DOHH2 (cell line): ENCODE results near the gene TNNC2.

ENCODE experiments used
- H3F3A ChIP-seq: fragments of 200-600 bp; sonication (generic), shearing (Covaris generic); 2 replicates; pipeline ENCODE4 v1.6.0; 2016; ENCODE audit warnings: antibody characterized with exemption, mild to moderate bottlenecking; ENCODE audit not compliant: control insufficient read depth, insufficient read depth
- H3K27ac ChIP-seq: fragments of 200-600 bp; sonication (generic); 2 replicates; pipeline ENCODE4 v1.5.1; 2014; ENCODE audit warnings: low read depth, mild to moderate bottlenecking, low read length, moderate library complexity
- H3K27me3 ChIP-seq: fragments of 200-600 bp; sonication (generic); 2 replicates; pipeline ENCODE4 v1.6.1; 2014; ENCODE audit warnings: mild to moderate bottlenecking, low read length, mixed read lengths; ENCODE audit not compliant: control insufficient read depth
- H3K36me3 ChIP-seq: fragments of 200-600 bp; sonication (generic); 2 replicates; pipeline ENCODE4 v1.6.1; 2014; ENCODE audit warnings: mild to moderate bottlenecking, low read length, moderate library complexity, mixed read lengths; ENCODE audit not compliant: control insufficient read depth
- H3K4me1 ChIP-seq: fragments of 200-600 bp; sonication (generic); 2 replicates; pipeline ENCODE4 v1.6.1; 2014; ENCODE audit warnings: mild to moderate bottlenecking, low read length, mixed read lengths; ENCODE audit not compliant: control insufficient read depth
- H3K4me2 ChIP-seq: fragments of 200-600 bp; sonication (generic); 2 replicates; pipeline ENCODE4 v1.6.0; 2014; ENCODE audit warnings: mild to moderate bottlenecking, low read length, moderate library complexity
- H3K4me3 ChIP-seq: fragments of 200-600 bp; sonication (generic); 2 replicates; pipeline ENCODE4 v1.5.1; 2014; ENCODE audit warnings: mild to moderate bottlenecking, low read length, mixed read lengths
- H3K79me2 ChIP-seq: fragments of 200-600 bp; sonication (generic); 2 replicates; pipeline ENCODE4 v1.6.1; 2014; ENCODE audit warnings: mild to moderate bottlenecking, low read length, mixed read lengths; ENCODE audit not compliant: control insufficient read depth
- H3K9me2 ChIP-seq: fragments of 200-600 bp; sonication (generic); replicated peaks from 2 replicates; pipeline ENCODE4 v1.6.1; 2014; ENCODE audit warnings: mild to moderate bottlenecking, low read length, mixed read lengths; ENCODE audit not compliant: control insufficient read depth
- H3K9me3 ChIP-seq: fragments of 200-600 bp; sonication (generic); 2 replicates; pipeline ENCODE4 v1.6.1; 2014; ENCODE audit warnings: antibody characterized with exemption, low read length, mixed read lengths; ENCODE audit not compliant: control insufficient read depth, insufficient read depth
- H4K20me1 ChIP-seq: fragments of 200-600 bp; sonication (generic); 2 replicates; pipeline ENCODE4 v1.6.0; 2014; ENCODE audit warnings: low read depth, mild to moderate bottlenecking, antibody characterized with exemption, low read length, moderate library complexity; ENCODE audit not compliant: control insufficient read depth, insufficient read depth
- CTCF ChIP-seq: fragments of 200-600 bp; sonication (generic); IDR thresholded peaks from one replicate; pipeline ENCODE4 v1.5.1; 2014; ENCODE audit warnings: antibody characterized with exemption, mild to moderate bottlenecking, low read depth, low read length; ENCODE audit not compliant: poor library complexity, severe bottlenecking
- EZH2phosphoT487 ChIP-seq: fragments of 200-600 bp; sonication (generic); IDR thresholded peaks from 2 replicates; pipeline ENCODE4 v1.6.1; 2017; ENCODE audit warnings: borderline replicate concordance, mild to moderate bottlenecking, antibody characterized with exemption, low read length, moderate library complexity, mixed read lengths

Gene TNNC2

GRCh38 chr20:45851501-45851900 lies 24.4 kb upstream of the TNNC2 start:
- no peaks in the 10 kb centered on the region for H3K9me2 ChIP-seq
- no peaks in the 10 kb centered on the region for H3F3A ChIP-seq
- H3K27me3 ChIP-seq = no peaks in the 10 kb centered on the region
- TF ChIP-seq CTCF = no peak
- no peak for TF ChIP-seq EZH2phosphoT487
- H4K20me1 ChIP-seq = no peaks in the 10 kb centered on the region; the same call in 1 of the 2 replicates
- no peaks in the 10 kb centered on the region for H3K9me3 ChIP-seq
- H3K4me1 ChIP-seq = peaks cover 12% of the 10 kb centered on the region
- H3K4me2 ChIP-seq = no peak overlapping the region
- no peak overlapping the region for H3K27ac ChIP-seq
- H3K79me2 ChIP-seq = peaks cover 17% of the 10 kb centered on the region
- no peak overlapping the region for H3K4me3 ChIP-seq
- H3K36me3 ChIP-seq = 0 out of 2 replicates have a peak, but pooled peaks cover 6% of the 10 kb centered on the region

- no peak overlapping the region for H3K4me2 ChIP-seq
- TF ChIP-seq EZH2phosphoT487 (no peak), CTCF (no peak)
Measured at GRCh38 chr20:45850926-45851325, 23.8 kb upstream of the TNNC2 start.

GRCh38 chr20:45850238-45850637 lies 23.1 kb upstream of the TNNC2 start:
- 0 out of 2 replicates have a peak, but pooled peaks cover 3% of the 10 kb centered on the region for H3K4me1 ChIP-seq
- no peaks in the 10 kb centered on the region for H3K27me3 ChIP-seq
- H3K4me2 ChIP-seq = no peak overlapping the region
- no peak overlapping the region for H3K4me3 ChIP-seq
- H3K9me3 ChIP-seq = no peaks in the 10 kb centered on the region
- peaks cover 7% of the 10 kb centered on the region for H3K79me2 ChIP-seq
- no peaks in the 10 kb centered on the region for H3K9me2 ChIP-seq
- H3F3A ChIP-seq = no peaks in the 10 kb centered on the region
- no peaks in the 10 kb centered on the region; the same call in 1 of the 2 replicates for H4K20me1 ChIP-seq
- no peak overlapping the region for H3K27ac ChIP-seq
- 0 out of 2 replicates have a peak, but pooled peaks cover 6% of the 10 kb centered on the region for H3K36me3 ChIP-seq
- no peak for TF ChIP-seq EZH2phosphoT487

More at GRCh38 chr20:45850926-45851325, 23.8 kb upstream of the TNNC2 start:
- H3K27ac ChIP-seq = no peak overlapping the region
- H3K79me2 ChIP-seq = peaks cover 12% of the 10 kb centered on the region
- H3K36me3 ChIP-seq = 0 out of 2 replicates have a peak, but pooled peaks cover 6% of the 10 kb centered on the region
- no peaks in the 10 kb centered on the region for H3F3A ChIP-seq
- no peaks in the 10 kb centered on the region for H3K27me3 ChIP-seq
- no peaks in the 10 kb centered on the region; the same call in 1 of the 2 replicates for H4K20me1 ChIP-seq
- no peaks in the 10 kb centered on the region for H3K9me3 ChIP-seq
- H3K9me2 ChIP-seq = no peaks in the 10 kb centered on the region
- H3K4me1 ChIP-seq = peaks cover 6% of the 10 kb centered on the region
- H3K4me3 ChIP-seq = no peak overlapping the region

- TF ChIP-seq EZH2phosphoT487 (no peak), CTCF (no peak)
- Histone ChIP-seq H3F3A (no peaks in the 10 kb centered on the region), H3K4me1 (no peaks in the 10 kb centered on the region), H3K27me3 (no peaks in the 10 kb centered on the region), H3K27ac (no peak overlapping the region), H3K9me2 (no peaks in the 10 kb centered on the region), H3K9me3 (no peaks in the 10 kb centered on the region), H3K79me2 (no peaks in the 10 kb centered on the region), H3K4me3 (no peak overlapping the region), H4K20me1 (no peaks in the 10 kb centered on the region; the same call in 1 of the 2 replicates), H3K36me3 (peaks cover 6% of the 10 kb centered on the region), H3K4me2 (no peak overlapping the region)
Measured at GRCh38 chr20:45848969-45849582, 22.0 kb upstream of the TNNC2 start.
